K562 (cell line): ENCODE results near the gene RBMXL3. TPM values are rescaled to one million over a fixed set of nuclear protein-coding genes. Genes with fewer than 3 reads are reported as not detected.

Experiments
- ATAC-seq: fragments of 200-7000 bp; cut with Tn5 transposase; 3 replicates; pipeline ENCODE4 v1.9.1; 2020; ENCODE audit warnings: moderate library complexity
- BruUV-seq: library from RNA; stranded (reverse); fragments of 400-500 nt; replicated peaks from 2 replicates; lab custom pipeline; 2021; lab: Mats Ljungman, UMichigan
- CTCF ChIA-PET: fragments of 300-600 bp; formaldehyde crosslinking; extraction: SDS; loops from one replicate; lab custom pipeline; 2021; ENCODE audit warnings: low intra/inter-chr PET ratio; lab: Yijun Ruan, JAX
- POLR2A ChIA-PET: fragments of 300-600, 350-650 bp; sonication (Branson Sonifier 250); formaldehyde crosslinking; extraction: SDS; loops from one replicate; lab custom pipeline; 2021; ENCODE audit warnings: antibody characterized with exemption, inconsistent platforms; lab: Yijun Ruan, JAX
- DNase-seq, 4 experiments: peaks; one replicate each; pipeline versions ENCODE4 v3.0.0 to v3.0.0-alpha.2; 2011 to 2018; ENCODE audit warnings: low spot score in 3 of 4, mixed read lengths in 3 of 4; ENCODE audit errors: extremely low read depth in 1 of 4
- FAIRE-seq: peaks from 2 replicates; lab custom pipeline; 2011; peaks lifted over from hg19 to GRCh38; lab: Jason Lieb, UNC
- H2AFZ ChIP-seq: 2 replicates; pipeline ENCODE4 v1.6.0; 2011; ENCODE audit warnings: low read depth, low read length, control low read depth, inconsistent platforms
- H3K27ac ChIP-seq: fragments of 200-600 bp; 3 replicates; pipeline ENCODE4 v1.8.0; 2011; ENCODE audit warnings: low read depth, mild to moderate bottlenecking, control low read depth, inconsistent platforms, low read length, moderate library complexity, mixed read lengths; ENCODE audit errors: extremely low read depth
- H3K27me3 ChIP-seq, 2 experiments: fragments of 300-600 bp in 1 of 2; 2 replicates in 1 of 2; 3 replicates in 1 of 2; pipeline versions ENCODE4 v1.6.0 to v1.8.0; 2011; ENCODE audit warnings: inconsistent platforms in 2 of 2, low read length in 2 of 2, mild to moderate bottlenecking in 1 of 2, mixed read lengths in 1 of 2, moderate library complexity in 1 of 2; ENCODE audit not compliant: control insufficient read depth in 2 of 2, insufficient read depth in 2 of 2
- H3K36me3 ChIP-seq: fragments of 300-600 bp; 3 replicates; pipeline ENCODE4 v1.8.0; 2011; ENCODE audit warnings: mild to moderate bottlenecking, low read length, inconsistent platforms; ENCODE audit not compliant: control insufficient read depth, insufficient read depth
- H3K4me1 ChIP-seq, 2 experiments: fragments of 200-600 bp in 1 of 2; replicated peaks in 1 of 2; 2 replicates in 1 of 2; 3 replicates in 1 of 2; pipeline versions ENCODE4 v1.5.1 to v1.8.0; 2011; ENCODE audit warnings: inconsistent platforms in 2 of 2, low read length in 2 of 2, mild to moderate bottlenecking in 1 of 2, mixed read lengths in 1 of 2, moderate library complexity in 1 of 2; ENCODE audit not compliant: control insufficient read depth in 2 of 2, insufficient read depth in 2 of 2
- H3K4me2 ChIP-seq: 2 replicates; pipeline ENCODE4 v1.6.1; 2011; ENCODE audit warnings: low read length, control low read depth, inconsistent platforms, mixed read lengths; ENCODE audit not compliant: insufficient read depth
- H3K4me3 ChIP-seq: fragments of 200-600 bp; sonication (generic), shearing (Covaris generic); 2 replicates; pipeline ENCODE4 v1.5.1; 2016; ENCODE audit warnings: control low read depth, inconsistent platforms
- H3K79me2 ChIP-seq: fragments of 200-600 bp; 3 replicates; pipeline ENCODE4 v1.8.0; 2011; ENCODE audit warnings: low read length, inconsistent platforms; ENCODE audit not compliant: control insufficient read depth, insufficient read depth
- H3K9ac ChIP-seq, 2 experiments: 2 replicates each; pipeline versions ENCODE4 v1.6.0 to v1.6.1; 2011; ENCODE audit warnings: low read depth in 2 of 2, low read length in 2 of 2, control low read depth in 1 of 2, inconsistent platforms in 1 of 2, mild to moderate bottlenecking in 1 of 2, mixed read lengths in 1 of 2; ENCODE audit not compliant: insufficient read depth in 1 of 2
- H3K9me1 ChIP-seq: one replicate; pipeline ENCODE4 v1.6.0; 2011; ENCODE audit warnings: inconsistent platforms, mild to moderate bottlenecking, low read length, moderate library complexity; ENCODE audit not compliant: control insufficient read depth, insufficient read depth
- H3K9me3 ChIP-seq: replicated peaks from 2 replicates; pipeline ENCODE4 v1.5.1; 2011; ENCODE audit warnings: low read depth, low read length, inconsistent platforms; ENCODE audit not compliant: control insufficient read depth, insufficient read depth
- H4K20me1 ChIP-seq: replicated peaks from 2 replicates; pipeline ENCODE4 v1.6.1; 2011; ENCODE audit warnings: low read length, inconsistent platforms, mixed read lengths; ENCODE audit not compliant: control insufficient read depth, insufficient read depth
- CBX5 ChIP-seq: IDR thresholded peaks from 2 replicates; pipeline ENCODE4 v1.6.1; 2014; ENCODE audit warnings: low read depth, borderline replicate concordance
- FOXA3 ChIP-seq, 2 experiments: fragments of 450-650 bp in 1 of 2; sonication (generic) in 1 of 2; formaldehyde crosslinking; IDR thresholded peaks in 1 of 2; conservative IDR thresholded peaks in 1 of 2; 2 replicates each; pipeline versions ENCODE4 v1.4.0 to v1.8.0; 2020 to 2022; ENCODE audit warnings: mild to moderate bottlenecking in 2 of 2, missing genetic modification reagents in 1 of 2
- MYBL2 ChIP-seq, 2 experiments: fragments of 450-650 bp in 1 of 2; sonication (generic) in 1 of 2; formaldehyde crosslinking in 1 of 2; IDR thresholded peaks; 2 replicates each; pipeline versions ENCODE4 v1.6.1 to v1.8.1; 2017 to 2022; ENCODE audit warnings: borderline replicate concordance in 1 of 2, inconsistent platforms in 1 of 2, low read depth in 1 of 2, mild to moderate bottlenecking in 1 of 2, missing genetic modification reagents in 1 of 2, moderate library complexity in 1 of 2
- NR4A1 ChIP-seq, 2 experiments: fragments of 250-450 bp in 1 of 2; fragments of 450-650 bp in 1 of 2; sonication (Bioruptor Pico) in 1 of 2; IDR thresholded peaks; 2 replicates each; pipeline versions ENCODE4 v1.4.0 to v1.6.1; 2016 to 2020; ENCODE audit warnings: mild to moderate bottlenecking in 2 of 2, missing compliant biosample characterization in 1 of 2, missing genetic modification characterization in 1 of 2, moderate library complexity in 1 of 2
- POLR2G ChIP-seq: fragments of 200-400 bp; formaldehyde crosslinking; IDR thresholded peaks from 2 replicates; pipeline ENCODE4 v1.6.1; 2017; ENCODE audit warnings: low read depth, mild to moderate bottlenecking, antibody characterized with exemption, low read length, moderate library complexity
- RBM22 ChIP-seq: fragments of 200-400 bp; formaldehyde crosslinking; IDR thresholded peaks from 2 replicates; pipeline ENCODE4 v1.6.1; 2018; ENCODE audit warnings: low read length, low read depth; ENCODE audit not compliant: poor library complexity, severe bottlenecking
- TBL1XR1 ChIP-seq, 2 experiments: IDR thresholded peaks; 2 replicates each; pipeline ENCODE4 v1.6.1; 2012; ENCODE audit warnings: improper control_type of control experiment in 2 of 2, low read length in 2 of 2, mild to moderate bottlenecking in 1 of 2
- ZNF134 ChIP-seq: fragments of 250-450 bp; sonication (Bioruptor Pico); conservative IDR thresholded peaks from 2 replicates; pipeline ENCODE4 v1.4.0; 2020
- ZNF253 ChIP-seq: fragments of 250-450 bp; sonication (Bioruptor Pico); conservative IDR thresholded peaks from 2 replicates; pipeline ENCODE4 v1.6.1; 2021; ENCODE audit warnings: mild to moderate bottlenecking
- WGBS: fragments of 100-300 bp; shearing (Covaris generic); methylation state at CpG from one replicate; pipeline ENCODE4 v1.1.6; 2016; ENCODE audit warnings: low coverage, mixed read lengths; ENCODE audit not compliant: insufficient coverage; ENCODE audit errors: missing lambda C conversion rate; 5-methylcytosine and 5-hydroxymethylcytosine counted together
- in situ Hi-C: fragments of 300-500 bp; cut with MboI; formaldehyde crosslinking; loops from 4 replicates; pipeline ENCODE4 v1.15.0; 2018; ENCODE audit warnings: inconsistent platforms, mixed read lengths
- intact Hi-C: fragments of 100-400 bp; cut with micrococcal nuclease; formaldehyde crosslinking; loops from 2 replicates; pipeline ENCODE4 v1.14.2; 2022
- polyA plus RNA-seq, 8 experiments: library from polyadenylated mRNA; depleted of rRNA in 4 of 8; stranded (reverse) in 5 of 8; unstranded in 3 of 8; fragments of >200 nt; fragmentation: Nextera tagmentation in 2 of 8; fragmentation: Illumina TruSeq in 1 of 8; extraction: Ambion mirVana in 2 of 8; extraction: Trizol in 1 of 8; gene quantifications; 2 replicates each; pipeline versions ENCODE4 v1.2.1 to v1.2.3, GENCODE V29; 2011 to 2014; ENCODE audit warnings: inconsistent platforms in 1 of 8, missing spikeins in 1 of 8
- total RNA-seq, 7 experiments: library from RNA; depleted of rRNA in 6 of 7; stranded (reverse); fragments of >200 nt in 6 of 7; fragmentation: Illumina TruSeq in 2 of 7; extraction: Trizol in 2 of 7; gene quantifications; 2 replicates each; pipeline versions ENCODE4 v1.2.1 to v1.2.3, GENCODE V29; 2011 to 2021; ENCODE audit warnings: low replicate concordance in 1 of 7
- TF ChIP-seq, protein P1 (sequence below): fragments of 250-450 bp; sonication (Bioruptor Pico); IDR thresholded peaks from 2 replicates; pipeline ENCODE4 v1.8.0; 2021; ENCODE audit warnings: borderline replicate concordance, mild to moderate bottlenecking, moderate library complexity; ENCODE audit not compliant: poor library complexity, severe bottlenecking
- TF ChIP-seq, protein P2 (sequence below): fragments of 250-450 bp; sonication (Bioruptor Pico); IDR thresholded peaks from 2 replicates; pipeline ENCODE4 v1.9.0; 2021; ENCODE audit warnings: mild to moderate bottlenecking
- TF ChIP-seq, protein P3 (sequence below): fragments of 200-800 bp; sonication (Bioruptor generic); IDR thresholded peaks from 2 replicates; pipeline ENCODE4 v1.6.1; 2016; ENCODE audit warnings: missing genetic modification characterization, missing compliant biosample characterization
- TF ChIP-seq, protein P4 (sequence below): fragments of 450-650 bp; IDR thresholded peaks from 2 replicates; pipeline ENCODE4 v1.6.1; 2017; ENCODE audit warnings: mild to moderate bottlenecking, moderate library complexity

Gene RBMXL3
- total and polyA plus RNA-seq, 9 of the 15 experiments (the other 6 are each of a cell fraction or from before 2014, with no cell fraction given) = 0.03 to 0.31 (median 0.04) TPM; not detected in 6

- TF ChIP-seq, protein P1, sequence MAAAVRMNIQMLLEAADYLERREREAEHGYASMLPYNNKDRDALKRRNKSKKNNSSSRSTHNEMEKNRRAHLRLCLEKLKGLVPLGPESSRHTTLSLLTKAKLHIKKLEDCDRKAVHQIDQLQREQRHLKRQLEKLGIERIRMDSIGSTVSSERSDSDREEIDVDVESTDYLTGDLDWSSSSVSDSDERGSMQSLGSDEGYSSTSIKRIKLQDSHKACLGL (CRISPR knock-in tag) = no peak
Measured at GRCh38 chrX:115177932-115178331, 11.3 kb upstream of the RBMXL3 start (continued).

DNA sequence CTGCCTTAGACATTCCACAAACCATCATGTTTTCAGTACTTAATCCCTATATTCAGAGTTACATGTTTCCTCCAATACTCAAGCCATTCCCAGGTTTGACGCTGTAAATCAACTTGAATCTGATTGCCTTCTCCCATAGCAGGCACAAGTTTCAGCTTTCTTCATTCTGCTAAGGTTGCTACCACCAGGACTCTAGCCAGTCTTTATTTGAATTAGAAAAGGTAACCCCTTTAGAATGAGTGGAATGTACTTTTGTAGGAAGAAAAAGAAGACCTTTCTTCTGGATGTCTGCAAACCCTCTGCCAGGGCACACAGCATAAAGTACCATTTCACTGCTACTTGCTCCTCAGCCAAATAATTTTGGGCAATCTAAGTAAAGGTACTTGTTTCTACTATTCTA is 10.7 kb upstream of the RBMXL3 start:
- FAIRE-seq (no peak), ATAC-seq (no peak)
- CTCF ChIA-PET = no interaction called here
- TF ChIP-seq CBX5 (no peak), ZNF253 (CRISPR knock-in tag) (no peak), POLR2G (no peak), MYBL2 (IDR thresholded peaks at IDR 0.05; ENCODE audit: low read depth) (no peak), MYBL2 (CRISPR knock-in tag; IDR thresholded peaks at IDR 0.05; ENCODE audit: borderline replicate concordance) (no peak), NR4A1 (CRISPR knock-in tag; IDR thresholded peaks at IDR 0.05) (no peak), NR4A1 (tag; IDR thresholded peaks at IDR 0.05) (no peak), FOXA3 (CRISPR knock-in tag; conservative IDR thresholded peaks at IDR 0.05 in 1 of 2, IDR thresholded peaks at IDR 0.05 in 1 of 2) (no peak), TBL1XR1 (IDR thresholded peaks at IDR 0.05; ENCODE audit: low read length in 2 of 2) (no peak), RBM22 (no peak), ZNF134 (CRISPR knock-in tag) (no peak)
- TF ChIP-seq, protein P2, sequence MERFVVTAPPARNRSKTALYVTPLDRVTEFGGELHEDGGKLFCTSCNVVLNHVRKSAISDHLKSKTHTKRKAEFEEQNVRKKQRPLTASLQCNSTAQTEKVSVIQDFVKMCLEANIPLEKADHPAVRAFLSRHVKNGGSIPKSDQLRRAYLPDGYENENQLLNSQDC (CRISPR knock-in tag) = no peak
- TF ChIP-seq, protein P3, sequence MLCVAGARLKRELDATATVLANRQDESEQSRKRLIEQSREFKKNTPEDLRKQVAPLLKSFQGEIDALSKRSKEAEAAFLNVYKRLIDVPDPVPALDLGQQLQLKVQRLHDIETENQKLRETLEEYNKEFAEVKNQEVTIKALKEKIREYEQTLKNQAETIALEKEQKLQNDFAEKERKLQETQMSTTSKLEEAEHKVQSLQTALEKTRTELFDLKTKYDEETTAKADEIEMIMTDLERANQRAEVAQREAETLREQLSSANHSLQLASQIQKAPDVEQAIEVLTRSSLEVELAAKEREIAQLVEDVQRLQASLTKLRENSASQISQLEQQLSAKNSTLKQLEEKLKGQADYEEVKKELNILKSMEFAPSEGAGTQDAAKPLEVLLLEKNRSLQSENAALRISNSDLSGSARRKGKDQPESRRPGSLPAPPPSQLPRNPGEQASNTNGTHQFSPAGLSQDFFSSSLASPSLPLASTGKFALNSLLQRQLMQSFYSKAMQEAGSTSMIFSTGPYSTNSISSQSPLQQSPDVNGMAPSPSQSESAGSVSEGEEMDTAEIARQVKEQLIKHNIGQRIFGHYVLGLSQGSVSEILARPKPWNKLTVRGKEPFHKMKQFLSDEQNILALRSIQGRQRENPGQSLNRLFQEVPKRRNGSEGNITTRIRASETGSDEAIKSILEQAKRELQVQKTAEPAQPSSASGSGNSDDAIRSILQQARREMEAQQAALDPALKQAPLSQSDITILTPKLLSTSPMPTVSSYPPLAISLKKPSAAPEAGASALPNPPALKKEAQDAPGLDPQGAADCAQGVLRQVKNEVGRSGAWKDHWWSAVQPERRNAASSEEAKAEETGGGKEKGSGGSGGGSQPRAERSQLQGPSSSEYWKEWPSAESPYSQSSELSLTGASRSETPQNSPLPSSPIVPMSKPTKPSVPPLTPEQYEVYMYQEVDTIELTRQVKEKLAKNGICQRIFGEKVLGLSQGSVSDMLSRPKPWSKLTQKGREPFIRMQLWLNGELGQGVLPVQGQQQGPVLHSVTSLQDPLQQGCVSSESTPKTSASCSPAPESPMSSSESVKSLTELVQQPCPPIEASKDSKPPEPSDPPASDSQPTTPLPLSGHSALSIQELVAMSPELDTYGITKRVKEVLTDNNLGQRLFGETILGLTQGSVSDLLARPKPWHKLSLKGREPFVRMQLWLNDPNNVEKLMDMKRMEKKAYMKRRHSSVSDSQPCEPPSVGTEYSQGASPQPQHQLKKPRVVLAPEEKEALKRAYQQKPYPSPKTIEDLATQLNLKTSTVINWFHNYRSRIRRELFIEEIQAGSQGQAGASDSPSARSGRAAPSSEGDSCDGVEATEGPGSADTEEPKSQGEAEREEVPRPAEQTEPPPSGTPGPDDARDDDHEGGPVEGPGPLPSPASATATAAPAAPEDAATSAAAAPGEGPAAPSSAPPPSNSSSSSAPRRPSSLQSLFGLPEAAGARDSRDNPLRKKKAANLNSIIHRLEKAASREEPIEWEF (CRISPR knock-in tag) = no peak
- TF ChIP-seq, protein P4, sequence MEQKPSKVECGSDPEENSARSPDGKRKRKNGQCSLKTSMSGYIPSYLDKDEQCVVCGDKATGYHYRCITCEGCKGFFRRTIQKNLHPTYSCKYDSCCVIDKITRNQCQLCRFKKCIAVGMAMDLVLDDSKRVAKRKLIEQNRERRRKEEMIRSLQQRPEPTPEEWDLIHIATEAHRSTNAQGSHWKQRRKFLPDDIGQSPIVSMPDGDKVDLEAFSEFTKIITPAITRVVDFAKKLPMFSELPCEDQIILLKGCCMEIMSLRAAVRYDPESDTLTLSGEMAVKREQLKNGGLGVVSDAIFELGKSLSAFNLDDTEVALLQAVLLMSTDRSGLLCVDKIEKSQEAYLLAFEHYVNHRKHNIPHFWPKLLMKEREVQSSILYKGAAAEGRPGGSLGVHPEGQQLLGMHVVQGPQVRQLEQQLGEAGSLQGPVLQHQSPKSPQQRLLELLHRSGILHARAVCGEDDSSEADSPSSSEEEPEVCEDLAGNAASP = no peak

More for the DNA sequence above, 10.7 kb upstream of the RBMXL3 start:
- in situ Hi-C loops = no loop called here
- no peak overlapping the region for H3K4me3 ChIP-seq
- H3K36me3 ChIP-seq = no peaks in the 10 kb centered on the region
- intact Hi-C loops = no loop called here
- BruUV-seq = no TSS peak
- no peaks in the 10 kb centered on the region for H3K9me1 ChIP-seq
- H3K9me3 ChIP-seq = no peaks in the 10 kb centered on the region
- no peak overlapping the region for H3K9ac ChIP-seq
- H3K79me2 ChIP-seq = no peaks in the 10 kb centered on the region
- POLR2A ChIA-PET = no interaction called here
- no peak overlapping the region for H3K27ac ChIP-seq
- no peak for DNase-seq
- no peaks in the 10 kb centered on the region for H3K27me3 ChIP-seq
- H4K20me1 ChIP-seq = no peaks in the 10 kb centered on the region
- H2AFZ ChIP-seq = no peak overlapping the region
- 0% methylated on average over 1 of the region's 1 CpG for WGBS
- H3K4me2 ChIP-seq = no peak overlapping the region
- H3K4me1 ChIP-seq = no peaks in the 10 kb centered on the region
